Endodermal cell (in vitro differentiated cells): ENCODE data around the gene GSS. TPM values are rescaled to one million over a fixed set of nuclear protein-coding genes. Genes with fewer than 3 reads are reported as not detected.

Experiments used
- DNase-seq: peaks from one replicate; pipeline ENCODE4 v3.0.0-alpha.2; 2017
- H3K27ac ChIP-seq: 2 replicates; pipeline ENCODE4 v1.5.1; 2013; ENCODE audit warnings: mild to moderate bottlenecking, low read depth, low read length, moderate library complexity
- H3K27me3 ChIP-seq: 2 replicates; pipeline ENCODE4 v1.6.1; 2013; ENCODE audit warnings: mild to moderate bottlenecking, low read length, moderate library complexity; ENCODE audit not compliant: insufficient read depth, control insufficient read depth, poor library complexity, severe bottlenecking
- H3K36me3 ChIP-seq: 2 replicates; pipeline ENCODE4 v1.7.0; 2013; ENCODE audit warnings: mild to moderate bottlenecking, low read length, moderate library complexity; ENCODE audit not compliant: control insufficient read depth, insufficient read depth
- H3K4me1 ChIP-seq: one replicate; pipeline ENCODE4 v1.7.0; 2013; ENCODE audit warnings: low read length; ENCODE audit not compliant: control insufficient read depth, insufficient read depth
- H3K4me3 ChIP-seq: 2 replicates; pipeline ENCODE4 v1.5.1; 2013; ENCODE audit warnings: mild to moderate bottlenecking, low read length, moderate library complexity
- H3K9ac ChIP-seq: 2 replicates; pipeline ENCODE4 v1.6.1; 2013; ENCODE audit warnings: mild to moderate bottlenecking, low read length, moderate library complexity; ENCODE audit not compliant: poor library complexity, severe bottlenecking; ENCODE audit errors: extremely low read depth
- H3K9me3 ChIP-seq: 2 replicates; pipeline ENCODE4 v1.6.1; 2013; ENCODE audit warnings: mild to moderate bottlenecking, low read length, moderate library complexity; ENCODE audit not compliant: control insufficient read depth
- H3K27ac Mint-ChIP-seq: 2 replicates; pipeline ENCODE4 v1.8.0; 2020; ENCODE audit warnings: mixed read lengths
- H3K27me3 Mint-ChIP-seq: 2 replicates; pipeline ENCODE4 v1.8.0; 2021; ENCODE audit warnings: mild to moderate bottlenecking, mixed read lengths; ENCODE audit not compliant: insufficient read depth
- H3K36me3 Mint-ChIP-seq: 2 replicates; pipeline ENCODE4 v1.8.0; 2020; ENCODE audit warnings: low read depth, mixed read lengths
- H3K4me1 Mint-ChIP-seq: 2 replicates; pipeline ENCODE4 v1.8.0; 2020; ENCODE audit warnings: mixed read lengths
- H3K4me3 Mint-ChIP-seq: 2 replicates; pipeline ENCODE4 v1.8.0; 2020; ENCODE audit warnings: mild to moderate bottlenecking, moderate library complexity, mixed read lengths
- H3K9me3 Mint-ChIP-seq: 2 replicates; pipeline ENCODE4 v1.8.0; 2020; ENCODE audit warnings: mild to moderate bottlenecking, mixed read lengths
- WGBS, 2 experiments: methylation state at CpG; one replicate each; pipeline versions ENCODE4 v1.1.5 to v1.1.7; 2013; ENCODE audit warnings: missing lambda C conversion rate in 2 of 2, mixed read lengths in 1 of 2; ENCODE audit not compliant: insufficient coverage in 1 of 2, insufficient read length in 1 of 2; 5-methylcytosine and 5-hydroxymethylcytosine counted together
- total RNA-seq, 2 donors: library from RNA; stranded (reverse); fragmentation: NEBNext Ultra II Directional in 1 of 2; extraction: Animal tissue kit (Norgen Biotek cat#: 25700) in 1 of 2; gene quantifications; 2 replicates in 1 of 2; 3 replicates in 1 of 2; pipeline ENCODE4 v1.2.1, GENCODE V29; 2021
- TF ChIP-seq, protein P1 (sequence below): fragments of 200-600 bp; sonication (generic); conservative IDR thresholded peaks from 2 replicates; pipeline ENCODE4 v1.5.0; 2021; ENCODE audit warnings: antibody characterized with exemption, mild to moderate bottlenecking

The GSS gene
- total RNA-seq, 2 donors from 2014 or later: 60.8 to 71.3 TPM

DNA sequence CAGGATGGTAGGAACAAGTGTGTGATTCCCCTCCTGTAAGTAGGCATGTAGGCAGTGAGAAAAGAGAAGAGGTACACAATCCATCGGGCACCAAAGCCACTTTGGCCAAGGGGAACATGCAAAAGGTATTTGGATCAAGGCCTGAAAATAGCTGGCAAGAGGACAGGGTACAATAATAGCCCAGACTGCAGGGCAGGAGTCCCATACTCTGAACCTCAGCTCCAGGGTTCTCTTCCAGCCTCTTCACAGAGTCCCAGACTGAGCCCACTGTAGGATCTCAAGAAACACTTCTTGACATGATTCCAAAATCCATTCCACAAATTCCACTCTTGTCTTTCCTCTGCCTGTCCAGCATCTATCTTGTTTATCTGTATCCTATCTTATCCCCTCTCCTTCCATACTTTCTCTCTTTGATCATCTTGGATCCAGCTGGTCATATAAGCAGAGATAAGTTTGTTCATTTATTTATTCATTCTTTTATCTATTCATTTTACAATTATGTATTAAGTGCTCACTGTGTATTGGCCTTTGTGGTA, 59.5 kb downstream of the GSS start:
- Histone ChIP-seq H3K27me3 (no peaks in the 10 kb centered on the region), H3K36me3 (no peaks in the 10 kb centered on the region), H3K4me3 (no peak overlapping the region), H3K9ac (no peak overlapping the region), H3K4me1 (no peaks in the 10 kb centered on the region), H3K9me3 (no peaks in the 10 kb centered on the region), H3K27ac (no peak overlapping the region)
- Mint-ChIP-seq H3K36me3 (peaks cover 16% of the 10 kb centered on the region), H3K4me1 (no peaks in the 10 kb centered on the region), H3K27me3 (no peaks in the 10 kb centered on the region), H3K27ac (no peak overlapping the region), H3K9me3 (peaks cover 16% of the 10 kb centered on the region), H3K4me3 (no peak overlapping the region)
- 90 to 92% methylated on average over 1 of the region's 1 CpG for WGBS, 2 experiments
- TF ChIP-seq, protein P1, sequence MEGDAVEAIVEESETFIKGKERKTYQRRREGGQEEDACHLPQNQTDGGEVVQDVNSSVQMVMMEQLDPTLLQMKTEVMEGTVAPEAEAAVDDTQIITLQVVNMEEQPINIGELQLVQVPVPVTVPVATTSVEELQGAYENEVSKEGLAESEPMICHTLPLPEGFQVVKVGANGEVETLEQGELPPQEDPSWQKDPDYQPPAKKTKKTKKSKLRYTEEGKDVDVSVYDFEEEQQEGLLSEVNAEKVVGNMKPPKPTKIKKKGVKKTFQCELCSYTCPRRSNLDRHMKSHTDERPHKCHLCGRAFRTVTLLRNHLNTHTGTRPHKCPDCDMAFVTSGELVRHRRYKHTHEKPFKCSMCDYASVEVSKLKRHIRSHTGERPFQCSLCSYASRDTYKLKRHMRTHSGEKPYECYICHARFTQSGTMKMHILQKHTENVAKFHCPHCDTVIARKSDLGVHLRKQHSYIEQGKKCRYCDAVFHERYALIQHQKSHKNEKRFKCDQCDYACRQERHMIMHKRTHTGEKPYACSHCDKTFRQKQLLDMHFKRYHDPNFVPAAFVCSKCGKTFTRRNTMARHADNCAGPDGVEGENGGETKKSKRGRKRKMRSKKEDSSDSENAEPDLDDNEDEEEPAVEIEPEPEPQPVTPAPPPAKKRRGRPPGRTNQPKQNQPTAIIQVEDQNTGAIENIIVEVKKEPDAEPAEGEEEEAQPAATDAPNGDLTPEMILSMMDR: no peak
- no peak for DNase-seq

DNA sequence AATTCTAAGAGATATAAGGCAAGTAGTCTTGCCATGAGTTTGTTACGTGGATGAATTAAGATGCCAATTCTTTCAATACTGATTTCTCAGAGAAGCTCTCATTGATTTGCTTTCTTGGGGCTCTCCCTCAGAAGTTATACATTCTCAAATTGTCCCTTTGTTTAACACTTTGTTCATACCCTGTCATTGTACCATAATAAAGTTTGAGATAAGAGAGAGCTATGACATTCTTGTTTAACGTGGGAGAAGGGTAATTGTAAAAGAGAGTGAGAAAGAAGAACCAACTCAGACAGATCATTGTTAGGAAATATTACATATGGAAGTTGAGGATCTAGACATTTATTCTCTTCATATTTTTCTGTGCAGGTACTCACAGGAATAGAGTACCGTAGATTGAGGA, 60.1 kb downstream of the GSS start:
- H3K4me1 ChIP-seq: peaks cover 3% of the 10 kb centered on the region
- Mint-ChIP-seq H3K27ac (no peak overlapping the region), H3K27me3 (no peaks in the 10 kb centered on the region), H3K4me1 (peaks cover 2% of the 10 kb centered on the region), H3K4me3 (no peak overlapping the region), H3K36me3 (peaks cover 16% of the 10 kb centered on the region), H3K9me3 (peaks cover 16% of the 10 kb centered on the region)
- H3K27me3 ChIP-seq: no peaks in the 10 kb centered on the region
- WGBS, 2 experiments: 93 to 100% methylated on average over 1 to 3 of the region's 3 CpGs
- no peak overlapping the region for H3K9ac ChIP-seq
- H3K9me3 ChIP-seq: no peaks in the 10 kb centered on the region
- no peak overlapping the region for H3K27ac ChIP-seq
- H3K4me3 ChIP-seq: no peak overlapping the region
- TF ChIP-seq, protein P1: no peak
- H3K36me3 ChIP-seq: no peaks in the 10 kb centered on the region
- no peak for DNase-seq

DNA sequence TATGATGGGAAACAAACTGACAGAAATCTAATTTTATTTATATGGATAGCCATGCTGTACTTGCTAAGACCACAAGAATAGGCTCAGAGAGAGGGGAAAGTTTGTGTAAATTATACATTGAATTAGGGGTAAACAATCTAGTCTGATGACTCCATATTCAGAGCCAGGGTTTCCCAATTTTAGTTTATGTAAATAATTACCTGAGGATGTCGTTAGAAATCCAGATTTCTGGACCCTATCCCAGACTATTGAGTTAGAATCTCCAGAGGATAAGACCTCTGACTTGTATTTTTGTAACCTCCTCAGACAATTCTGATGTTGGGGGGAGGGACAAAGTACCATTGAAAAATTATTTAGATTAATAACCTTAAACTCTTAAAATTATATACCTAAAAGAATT, 60.9 kb downstream of the GSS start:
- Histone ChIP-seq H3K9ac (no peak overlapping the region), H3K4me3 (no peak overlapping the region), H3K27ac (no peak overlapping the region), H3K27me3 (no peaks in the 10 kb centered on the region), H3K4me1 (peaks cover 3% of the 10 kb centered on the region), H3K36me3 (no peaks in the 10 kb centered on the region), H3K9me3 (no peaks in the 10 kb centered on the region)
- TF ChIP-seq, protein P1: no peak
- Mint-ChIP-seq H3K4me1 (peaks cover 6% of the 10 kb centered on the region), H3K27me3 (no peaks in the 10 kb centered on the region), H3K9me3 (peaks cover 13% of the 10 kb centered on the region), H3K36me3 (peaks cover 14% of the 10 kb centered on the region), H3K27ac (no peak overlapping the region), H3K4me3 (no peak overlapping the region)
- 88 to 100% methylated on average over 1 of the region's 1 CpG for WGBS, 2 experiments
- DNase-seq: no peak
